Liver (tissue), 3 donors: ENCODE measurements around the gene PIPOX.

Experiments used
- CTCF ChIP-seq: fragments of 150-350 bp; IDR thresholded peaks from 2 replicates; pipeline ENCODE4 v1.5.1; 2017; ENCODE audit warnings: improper control_type of control experiment, low read depth, low read length; ENCODE audit not compliant: missing input control
- EGR1 ChIP-seq, 2 donors: IDR thresholded peaks; 2 replicates each; pipeline ENCODE4 v1.6.1; 2016 to 2018; ENCODE audit warnings: antibody characterized with exemption in 2 of 2, low read depth in 2 of 2
- FOXA1 ChIP-seq: IDR thresholded peaks from 2 replicates; pipeline ENCODE4 v1.6.1; 2016; ENCODE audit warnings: antibody characterized with exemption
- JUND ChIP-seq, 2 donors: IDR thresholded peaks; 2 replicates each; pipeline ENCODE4 v1.6.1; 2016; ENCODE audit warnings: antibody characterized with exemption in 2 of 2
- RAD21 ChIP-seq, 2 donors: IDR thresholded peaks; 2 replicates each; pipeline ENCODE4 v1.6.1; 2016; ENCODE audit warnings: antibody characterized with exemption in 2 of 2, mild to moderate bottlenecking in 2 of 2
- TAF1 ChIP-seq: conservative IDR thresholded peaks from 2 replicates; pipeline ENCODE4 v1.6.1; 2016; ENCODE audit warnings: antibody characterized with exemption, mild to moderate bottlenecking
- YY1 ChIP-seq: IDR thresholded peaks from 2 replicates; pipeline ENCODE4 v1.6.1; 2016; ENCODE audit warnings: antibody characterized with exemption, mild to moderate bottlenecking
- donor health status: healthy.
- donor health status: healthy.

- TF ChIP-seq CTCF (no peak), FOXA1 (no peak), EGR1 (IDR thresholded peaks at IDR 0.05; ENCODE audit: low read depth in 2 of 2) (no peak), YY1 (no peak), TAF1 (no peak), JUND (IDR thresholded peaks at IDR 0.05) (no peak), RAD21 (IDR thresholded peaks at IDR 0.05) (no peak)
These were observed 11.5 kb upstream of the PIPOX start for GRCh38 chr17:29031488-29031887.
